Activated CD4-positive, alpha-beta T cell treated with anti-CD3 and anti-CD28 coated beads, Interleukin-2, amount 50 U/mL, for 4 hours (primary cell): Measurements from ENCODE around the gene GNAQ.

Source experiments
- DNase-seq, 2 experiments: peaks; one replicate each; pipeline ENCODE4 v3.0.0-alpha.2; 2020

Gene GNAQ

GRCh38 chr9:78030553-78031443 is 813 bp downstream of the GNAQ start:
- peak; percentile 47 to 54 for DNase-seq

- no peak for DNase-seq
Observed at GRCh38 chr9:78030296-78030552, 1.4 kb downstream of the GNAQ start.

GRCh38 chr9:78029551-78030295 is 1.9 kb downstream of the GNAQ start:
- no peak for DNase-seq

GRCh38 chr9:78028926-78029325 is 2.7 kb downstream of the GNAQ start:
- no peak for DNase-seq

- DNase-seq, result no peak
Observed at GRCh38 chr9:78026947-78027346, 4.7 kb downstream of the GNAQ start.

- no peak for DNase-seq
Observed at GRCh38 chr9:78026416-78026815, 5.2 kb downstream of the GNAQ start.

GRCh38 chr9:78025186-78025585 is 6.4 kb downstream of the GNAQ start:
- no peak for DNase-seq

- DNase-seq, result no peak
Observed at GRCh38 chr9:78023003-78023741, 8.4 kb downstream of the GNAQ start.

- DNase-seq, result no peak
Observed at GRCh38 chr9:78021697-78022096, 9.9 kb downstream of the GNAQ start.

GRCh38 chr9:78017190-78017693 is 14.4 kb downstream of the GNAQ start:
- no peak for DNase-seq

- no peak for DNase-seq
Observed at GRCh38 chr9:78015241-78015640, 16.4 kb downstream of the GNAQ start.

- no peak for DNase-seq
Observed at GRCh38 chr9:78014776-78015175, 16.8 kb downstream of the GNAQ start.

- no peak for DNase-seq
Observed at GRCh38 chr9:78013934-78014333, 17.7 kb downstream of the GNAQ start.

- no peak for DNase-seq
Observed at GRCh38 chr9:78011049-78011448, 20.6 kb downstream of the GNAQ start.

GRCh38 chr9:78010445-78010844 is 21.2 kb downstream of the GNAQ start:
- no peak for DNase-seq

- no peak for DNase-seq
Observed at GRCh38 chr9:78009186-78009585, 22.4 kb downstream of the GNAQ start.

- no peak for DNase-seq
Observed at GRCh38 chr9:78006734-78007133, 24.9 kb downstream of the GNAQ start.

- DNase-seq, result no peak
Observed at GRCh38 chr9:78005231-78006002, 26.2 kb downstream of the GNAQ start.

GRCh38 chr9:78004478-78005229 is 27.0 kb downstream of the GNAQ start:
- no peak for DNase-seq

GRCh38 chr9:78003730-78004129 is 27.9 kb downstream of the GNAQ start:
- no peak for DNase-seq

- DNase-seq, result no peak
Observed at GRCh38 chr9:78001946-78002731, 29.5 kb downstream of the GNAQ start.
